ENCODE data around the gene DOCK6. TPM values are rescaled to one million over a fixed set of nuclear protein-coding genes. Genes with fewer than 3 reads are reported as not detected.
"Not testable (repeated sequence)": the region's sequence is repeated elsewhere in the genome, so short reads cannot be mapped to it uniquely, and the experiment has no call there.

Gene DOCK6
- total RNA-seq, 1 donor from 2014 or later = 1.7 TPM

DNA sequence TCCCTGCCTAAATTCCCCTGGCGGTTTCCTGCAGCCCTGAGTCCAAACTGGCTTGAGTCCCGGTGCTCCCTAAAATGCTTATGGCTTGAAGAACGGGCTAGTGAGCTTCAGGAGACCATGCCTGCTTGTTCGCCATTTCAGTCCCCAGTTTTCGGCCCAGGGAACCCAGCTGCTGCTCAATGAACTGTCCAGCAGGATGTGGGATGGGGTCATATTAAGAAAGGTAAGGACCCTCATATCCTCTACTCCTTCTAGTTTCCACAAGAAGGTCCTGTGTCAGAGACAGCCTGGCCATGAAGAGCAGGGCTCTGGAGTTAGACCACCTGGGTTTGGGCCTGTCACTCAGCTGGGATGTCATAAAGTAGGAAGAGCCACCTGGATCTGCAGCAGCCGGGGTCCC, 89.7 kb downstream of the DOCK6 start:
- no peak for DNase-seq

GRCh38 chr19:11171144-11171543, 91.2 kb downstream of the DOCK6 start:
- DNase-seq = no peak

DNA sequence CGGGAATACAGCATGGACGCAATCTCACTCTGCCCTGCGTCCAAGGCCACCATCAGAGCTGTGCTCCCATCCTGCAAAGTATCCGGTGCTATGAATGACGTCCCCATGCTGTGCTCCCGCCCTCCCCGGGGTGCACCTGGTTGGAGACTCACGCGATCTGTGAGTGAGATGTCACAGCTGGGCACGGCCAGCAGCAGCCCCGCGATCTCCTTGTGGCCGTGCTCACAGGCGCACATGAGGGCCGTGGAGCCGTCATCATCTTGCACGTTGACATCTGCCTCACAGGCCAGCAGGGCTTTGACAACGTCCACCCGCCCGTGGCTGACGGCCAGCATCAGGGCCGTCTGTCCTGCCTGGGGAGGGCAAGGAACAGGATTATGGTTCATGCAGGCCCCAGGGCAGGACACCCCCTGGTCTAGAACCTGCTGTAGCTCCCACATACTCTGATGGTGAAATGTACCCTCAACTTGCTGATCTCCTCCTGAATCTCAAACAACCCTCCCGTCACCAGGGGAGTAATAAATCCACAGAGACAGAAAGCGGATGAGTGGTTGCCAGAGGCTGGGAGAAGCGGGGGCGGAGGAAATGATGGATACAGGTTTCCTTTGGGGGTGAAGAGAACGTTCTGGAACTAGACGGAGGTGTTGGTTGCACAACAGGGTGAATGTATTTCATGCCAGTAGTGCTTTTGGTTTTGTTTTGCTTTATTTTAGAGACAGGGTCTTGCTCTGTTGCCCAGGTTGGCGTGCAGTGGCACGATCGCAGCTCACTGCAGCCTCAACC, 92.2 kb downstream of the DOCK6 start:
- no peak for DNase-seq

DNA sequence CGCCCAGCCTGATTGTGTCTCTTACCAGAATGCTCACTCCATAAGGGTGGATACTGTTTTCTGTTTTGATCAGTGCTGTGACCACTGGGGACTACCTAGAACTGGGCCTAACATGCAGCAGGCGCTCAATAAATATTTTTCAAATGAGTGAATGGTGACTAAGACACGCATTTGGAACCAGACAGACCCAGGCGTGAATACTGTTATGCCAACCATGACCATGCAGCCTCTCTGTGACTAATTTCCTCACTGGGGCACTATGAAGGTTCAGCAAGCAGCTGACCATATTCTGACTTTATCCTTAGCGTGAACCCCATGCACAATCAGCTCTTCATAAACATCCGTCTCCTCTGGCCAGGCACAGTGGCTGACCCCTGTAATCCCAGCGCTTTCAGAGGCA, 93.8 kb downstream of the DOCK6 start:
- no peak for DNase-seq

DNA sequence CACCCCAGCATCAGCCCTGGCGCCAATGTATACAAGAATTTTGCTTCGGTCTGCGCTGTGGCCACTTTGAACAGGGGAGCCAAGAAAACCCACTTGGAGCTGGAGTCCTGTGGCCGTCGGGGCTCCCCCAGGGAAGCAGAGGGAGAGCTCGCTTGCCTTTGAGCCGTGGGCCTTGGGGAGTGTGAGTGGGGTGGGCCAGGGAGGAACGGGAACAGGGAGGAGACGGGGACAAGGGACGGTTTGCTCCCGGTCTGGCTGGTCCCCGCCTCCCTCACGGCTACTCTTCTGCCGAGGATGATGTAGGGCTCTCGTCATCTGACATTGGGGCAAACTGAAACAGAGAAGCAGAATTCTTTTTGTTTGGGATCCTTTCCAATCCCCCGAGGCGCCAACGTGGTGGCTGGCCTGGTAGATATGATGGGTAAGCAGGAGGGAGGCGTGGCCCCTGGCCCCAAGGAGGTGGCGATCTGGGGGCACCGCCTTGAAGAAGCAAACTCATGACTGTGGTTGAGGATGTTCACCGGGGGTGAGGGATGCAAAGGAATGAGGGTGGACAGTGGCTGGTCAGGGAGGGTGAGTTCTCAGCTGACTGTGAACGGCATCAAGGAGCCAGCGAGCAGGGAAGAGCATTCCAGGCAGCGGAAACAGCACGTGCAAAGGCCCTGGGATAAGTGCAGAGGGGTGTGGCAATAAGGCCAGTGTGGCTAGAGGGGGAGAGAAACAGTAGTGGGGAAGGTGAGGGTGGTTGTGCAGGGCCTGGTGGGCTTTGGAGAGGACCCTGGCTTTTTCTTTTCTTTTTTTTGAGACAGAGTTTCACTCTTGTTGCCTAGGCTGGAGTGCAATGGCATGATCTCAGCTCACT, 95.8 kb downstream of the DOCK6 start:
- no peak for DNase-seq

DNA sequence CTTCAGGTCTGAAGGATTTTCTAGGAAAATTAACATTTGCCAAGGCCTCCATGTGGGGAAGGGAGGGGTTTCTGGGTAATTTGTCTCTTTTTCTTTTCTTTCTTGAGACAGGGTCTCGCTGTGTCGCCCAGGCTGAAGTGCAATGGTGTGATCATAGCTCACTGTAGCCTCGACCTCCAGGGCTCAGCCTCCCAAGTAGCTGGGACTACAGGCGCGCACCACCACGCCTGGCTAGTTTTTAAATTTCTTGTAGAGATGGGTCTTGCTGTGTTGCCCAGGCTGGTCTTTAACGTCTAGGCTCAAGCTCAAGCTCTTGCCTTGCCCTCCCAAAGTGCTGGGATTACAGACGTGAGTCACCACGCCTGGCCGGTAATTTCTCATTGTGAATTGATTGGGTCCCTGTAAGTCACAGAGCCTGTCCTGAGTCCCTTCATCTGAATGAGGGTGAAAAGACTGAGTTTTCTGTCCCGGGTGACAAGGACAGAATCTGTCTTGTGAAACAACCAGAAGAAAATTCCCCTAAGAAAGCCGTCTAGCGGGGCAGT, 96.8 kb downstream of the DOCK6 start:
- no peak for DNase-seq

DNA sequence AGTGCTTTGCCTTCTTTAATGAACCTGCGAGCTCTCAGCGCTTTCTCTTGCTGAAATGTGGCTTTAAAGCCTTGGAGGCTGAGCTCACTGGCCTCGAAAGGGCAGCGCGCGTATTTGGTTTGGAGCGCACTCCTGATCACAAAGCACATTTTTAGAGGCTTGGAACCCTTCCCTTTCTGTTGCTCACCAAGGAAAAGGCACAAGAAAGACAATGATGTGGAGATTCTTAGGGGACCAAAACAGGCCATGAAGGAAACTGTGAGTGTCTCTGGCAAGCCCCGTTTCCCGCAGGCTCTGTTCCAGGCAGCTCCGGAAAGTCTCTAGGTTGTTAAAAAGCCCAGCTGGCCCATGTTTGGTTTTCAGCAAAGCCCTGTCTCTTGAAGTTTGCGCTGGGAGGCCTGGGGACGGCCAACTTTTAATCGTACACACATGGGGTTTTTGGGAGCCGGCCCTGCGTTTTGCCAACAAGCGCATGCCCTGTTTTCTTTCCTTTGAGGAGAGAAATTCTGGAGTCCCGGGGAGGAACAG, 97.4 kb downstream of the DOCK6 start:
- no peak for DNase-seq

- no peak for DNase-seq
Measured at GRCh38 chr19:11164296-11164695, 98.0 kb downstream of the DOCK6 start.

- not testable (repeated sequence) for DNase-seq
Measured at GRCh38 chr19:11160440-11160768, 101.9 kb downstream of the DOCK6 start.

- DNase-seq = no peak
Measured at GRCh38 chr19:11159598-11160439, 102.5 kb downstream of the DOCK6 start.

DNA sequence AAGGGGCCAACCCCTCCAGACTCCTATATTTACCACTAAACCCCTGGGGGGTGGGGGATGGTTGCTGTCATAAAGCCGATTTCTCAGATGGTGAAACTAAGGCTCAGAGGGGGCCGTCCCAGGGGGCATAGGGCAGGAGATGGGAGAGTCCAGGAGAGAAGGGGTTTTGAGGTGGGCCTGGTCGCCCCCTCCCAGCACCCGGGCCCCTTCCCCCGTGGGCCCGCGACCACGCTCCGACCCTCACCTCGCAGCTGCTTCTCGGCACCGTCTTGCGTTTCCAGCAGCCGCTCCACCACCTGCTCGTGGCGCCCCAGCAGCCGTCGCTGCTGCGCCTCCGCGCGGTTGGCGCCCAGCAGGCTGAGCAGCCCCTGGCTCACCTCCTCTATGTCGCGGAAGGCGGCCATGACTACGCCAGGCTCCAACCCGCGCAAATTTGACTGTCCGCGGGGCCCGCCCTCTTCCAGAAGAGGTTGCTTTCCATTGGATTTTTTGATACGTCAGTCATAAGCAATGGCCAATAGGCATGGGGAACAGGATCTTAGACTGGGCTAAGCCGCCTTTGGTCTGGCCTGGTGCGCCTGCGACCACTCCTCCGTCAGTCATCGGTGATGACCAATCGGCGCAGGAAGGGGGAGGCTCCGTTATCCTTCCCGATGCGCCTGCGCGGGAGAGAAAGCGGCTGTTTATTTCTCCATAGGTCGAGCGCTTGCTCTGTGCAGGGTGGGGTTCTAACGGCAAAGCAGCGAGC, 106.8 kb downstream of the DOCK6 start, which contains the start of gene SPC24:
TSS of gene SPC24 (minus strand) at position 410 of the 748 bp plus-strand sequence. CDS start at position 404, 6 bp downstream.
- DNase-seq = peak; percentile 98

DNA sequence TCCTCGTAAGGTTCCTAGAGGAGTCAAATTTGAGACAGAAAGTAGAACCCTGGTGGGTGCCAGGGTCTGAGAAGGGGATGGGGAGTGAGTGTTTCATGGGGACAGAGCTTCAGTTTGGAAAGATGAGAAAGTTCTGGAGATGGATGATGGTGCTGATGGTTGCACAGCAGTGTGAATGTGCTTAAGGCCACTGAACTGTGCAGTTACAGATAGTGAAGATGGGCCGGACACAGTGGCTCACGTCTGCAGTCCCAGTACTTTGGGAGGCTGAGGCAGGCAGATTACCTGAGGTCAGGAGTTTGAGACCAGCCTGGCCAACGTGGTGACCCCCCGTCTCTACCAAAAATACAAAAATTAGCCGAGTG, 107.7 kb downstream of the DOCK6 start:
- DNase-seq = no peak

- DNase-seq = peak; percentile 24
Measured at GRCh38 chr19:11152318-11153062, 109.8 kb downstream of the DOCK6 start.

GRCh38 chr19:11151181-11151580, 111.1 kb downstream of the DOCK6 start:
- no peak for DNase-seq

Other genes starting within 250 kb of the DOCK6 start
- 19.5 TPM for gene LDLR, start 173.1 kb downstream of the DOCK6 start, total RNA-seq
- gene SPC24, start 106.7 kb downstream of the DOCK6 start, total RNA-seq = 6.4 TPM
- gene KANK2, start 65.0 kb downstream of the DOCK6 start, total RNA-seq = 10.6 TPM
- gene ANGPTL8, start 22.9 kb downstream of the DOCK6 start, total RNA-seq = not detected
- gene TSPAN16, start 33.6 kb upstream of the DOCK6 start, total RNA-seq = not detected
- 24.0 TPM for gene RAB3D, start 77.1 kb upstream of the DOCK6 start, total RNA-seq
- 28.7 TPM for gene TMEM205, start 83.7 kb upstream of the DOCK6 start, total RNA-seq
- 2.3 TPM for gene CCDC159, start 84.0 kb upstream of the DOCK6 start, total RNA-seq
- 28.2 TPM for gene PLPPR2, start 92.9 kb upstream of the DOCK6 start, total RNA-seq
- gene SWSAP1, start 112.1 kb upstream of the DOCK6 start, total RNA-seq = 1.6 TPM
- gene EPOR, start 121.8 kb upstream of the DOCK6 start, total RNA-seq = 4.8 TPM
- gene RGL3, start 156.8 kb upstream of the DOCK6 start, total RNA-seq = not detected
- 0.47 TPM for gene ODAD3, start 172.6 kb upstream of the DOCK6 start, total RNA-seq
- gene PRKCSH, start 173.1 kb upstream of the DOCK6 start, total RNA-seq = 60.2 TPM
- 105 TPM for gene ELAVL3, start 218.5 kb upstream of the DOCK6 start, total RNA-seq
- 8.3 TPM for gene ZNF653, start 243.3 kb upstream of the DOCK6 start, total RNA-seq

All from occipital lobe (tissue), 2 donors.